ENCODE data around the gene VRK3. TPM values are rescaled to one million over a fixed set of nuclear protein-coding genes. Genes with fewer than 3 reads are reported as not detected.

VRK3 gene
- total RNA-seq, 6 donors from 2014 or later = 28.6 to 82.8 (median 38.4) TPM

DNA sequence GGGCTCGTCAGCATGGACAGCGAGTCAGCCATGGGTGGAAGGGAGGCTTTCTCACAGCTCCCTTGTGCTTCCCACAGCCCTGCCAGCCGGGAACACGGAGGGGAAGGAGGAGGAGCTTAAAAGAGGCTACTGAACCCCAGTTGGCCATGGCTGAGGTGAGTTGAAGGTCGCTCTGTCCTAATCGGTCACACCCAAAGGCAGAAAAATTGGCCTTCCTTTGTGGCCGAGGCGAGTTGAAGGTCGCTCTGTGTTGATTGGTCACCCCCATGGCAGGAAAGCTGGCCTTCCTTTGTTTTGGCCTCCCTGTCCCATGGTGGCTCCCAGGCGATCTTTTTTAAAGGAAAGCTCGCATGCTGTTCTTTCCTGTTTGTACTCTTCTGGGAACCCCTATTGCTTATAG lies 5.8 kb upstream of the VRK3 start:
- Histone ChIP-seq H3K27ac (no peak overlapping the region), H3K4me3 (no peak overlapping the region), H3K4me1 (peaks cover 10 to 19% (median 14%) of the 10 kb centered on the region in 4 donors), H3K9me3 (no peaks in the 10 kb centered on the region), H3K27me3 (no peaks in the 10 kb centered on the region), H3K36me3 (peaks cover 0 to 50% (median 25%) of the 10 kb centered on the region in 4 donors)
- TF ChIP-seq POLR2AphosphoS5 (IDR thresholded peaks at IDR 0.05) = no peak
- no peak for TF ChIP-seq POLR2A (IDR thresholded peaks at IDR 0.05)
- no peak for TF ChIP-seq EP300 (IDR thresholded peaks at IDR 0.05)
- TF ChIP-seq, protein P1, sequence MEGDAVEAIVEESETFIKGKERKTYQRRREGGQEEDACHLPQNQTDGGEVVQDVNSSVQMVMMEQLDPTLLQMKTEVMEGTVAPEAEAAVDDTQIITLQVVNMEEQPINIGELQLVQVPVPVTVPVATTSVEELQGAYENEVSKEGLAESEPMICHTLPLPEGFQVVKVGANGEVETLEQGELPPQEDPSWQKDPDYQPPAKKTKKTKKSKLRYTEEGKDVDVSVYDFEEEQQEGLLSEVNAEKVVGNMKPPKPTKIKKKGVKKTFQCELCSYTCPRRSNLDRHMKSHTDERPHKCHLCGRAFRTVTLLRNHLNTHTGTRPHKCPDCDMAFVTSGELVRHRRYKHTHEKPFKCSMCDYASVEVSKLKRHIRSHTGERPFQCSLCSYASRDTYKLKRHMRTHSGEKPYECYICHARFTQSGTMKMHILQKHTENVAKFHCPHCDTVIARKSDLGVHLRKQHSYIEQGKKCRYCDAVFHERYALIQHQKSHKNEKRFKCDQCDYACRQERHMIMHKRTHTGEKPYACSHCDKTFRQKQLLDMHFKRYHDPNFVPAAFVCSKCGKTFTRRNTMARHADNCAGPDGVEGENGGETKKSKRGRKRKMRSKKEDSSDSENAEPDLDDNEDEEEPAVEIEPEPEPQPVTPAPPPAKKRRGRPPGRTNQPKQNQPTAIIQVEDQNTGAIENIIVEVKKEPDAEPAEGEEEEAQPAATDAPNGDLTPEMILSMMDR (IDR thresholded peaks at IDR 0.05) = no peak
- WGBS, 2 donors = 72 to 82% methylated on average over 11 of the region's 11 CpGs
- DNase-seq (no peak), ATAC-seq (ENCODE audit: low FRiP score in 2 of 2) (no peak)

DNA sequence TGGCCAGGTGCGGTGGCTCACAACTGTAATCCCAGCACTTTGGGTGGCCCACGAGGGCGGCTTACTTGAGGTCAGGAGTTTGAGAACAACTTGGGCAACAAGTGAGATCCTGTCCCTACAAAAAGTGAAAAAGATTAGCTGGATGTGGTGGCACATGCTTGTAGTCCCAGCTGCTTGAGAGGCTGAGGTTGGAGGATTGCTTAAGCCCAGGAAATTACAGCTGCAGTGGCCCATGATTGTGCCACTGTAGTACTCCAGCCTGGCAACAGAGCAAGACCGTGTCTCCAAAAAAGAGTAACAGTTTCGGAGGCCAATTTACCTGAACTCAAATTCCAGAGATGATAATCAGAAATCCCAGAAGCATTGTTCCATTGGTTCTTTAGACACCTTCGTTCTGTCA lies 5.1 kb upstream of the VRK3 start:
- ATAC-seq (ENCODE audit: low FRiP score in 2 of 2) (no peak), DNase-seq (no peak)
- 68 to 90% methylated on average over 6 of the region's 6 CpGs for WGBS, 2 donors
- peaks cover 10 to 19% (median 14%) of the 10 kb centered on the region in 4 donors for H3K4me1 ChIP-seq
- H3K9me3 ChIP-seq = no peaks in the 10 kb centered on the region
- no peak overlapping the region for H3K4me3 ChIP-seq
- no peaks in the 10 kb centered on the region for H3K27me3 ChIP-seq
- no peak overlapping the region for H3K27ac ChIP-seq
- H3K36me3 ChIP-seq = peaks cover 0 to 46% (median 23%) of the 10 kb centered on the region in 4 donors
- TF ChIP-seq EP300 (IDR thresholded peaks at IDR 0.05) (no peak), POLR2AphosphoS5 (IDR thresholded peaks at IDR 0.05) (no peak), POLR2A (IDR thresholded peaks at IDR 0.05) (no peak)
- TF ChIP-seq, protein P1 (IDR thresholded peaks at IDR 0.05) = no peak

DNA sequence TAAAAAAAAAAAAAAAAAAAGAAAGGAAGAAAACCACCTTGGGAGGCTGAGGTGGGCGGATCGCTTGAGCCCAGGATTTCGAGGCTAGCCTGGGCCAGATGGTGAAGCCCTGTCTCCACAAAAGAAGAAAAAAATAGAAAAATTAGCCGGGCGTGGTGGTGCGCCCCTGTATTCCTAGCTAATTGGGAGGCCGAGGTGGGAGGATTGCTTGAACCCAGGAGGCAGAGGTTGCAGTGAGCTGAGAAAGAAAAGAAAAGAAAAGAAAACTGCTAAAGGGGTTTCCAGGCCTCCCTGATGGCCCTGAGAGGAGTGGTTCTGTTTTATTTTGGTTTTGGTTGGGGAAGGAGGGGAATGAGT lies 1.4 kb upstream of the VRK3 start:
- WGBS, 2 donors = 86 to 90% methylated on average over 7 of the region's 7 CpGs
- Histone ChIP-seq H3K9me3 (no peaks in the 10 kb centered on the region), H3K4me3 (peak overlapping the region in 3 of 4 donors; percentile 79 to 96 (median 84)), H3K27me3 (no peaks in the 10 kb centered on the region), H3K36me3 (peaks cover 0 to 10% (median 4%) of the 10 kb centered on the region in 4 donors), H3K4me1 (peaks cover 21 to 42% (median 25%) of the 10 kb centered on the region in 4 donors), H3K27ac (no peak overlapping the region)
- no peak for DNase-seq
- no peak for ATAC-seq (ENCODE audit: low FRiP score in 2 of 2)
- no peak for TF ChIP-seq POLR2AphosphoS5 (IDR thresholded peaks at IDR 0.05)
- no peak for TF ChIP-seq POLR2A (IDR thresholded peaks at IDR 0.05)
- no peak for TF ChIP-seq EP300 (IDR thresholded peaks at IDR 0.05)

DNA sequence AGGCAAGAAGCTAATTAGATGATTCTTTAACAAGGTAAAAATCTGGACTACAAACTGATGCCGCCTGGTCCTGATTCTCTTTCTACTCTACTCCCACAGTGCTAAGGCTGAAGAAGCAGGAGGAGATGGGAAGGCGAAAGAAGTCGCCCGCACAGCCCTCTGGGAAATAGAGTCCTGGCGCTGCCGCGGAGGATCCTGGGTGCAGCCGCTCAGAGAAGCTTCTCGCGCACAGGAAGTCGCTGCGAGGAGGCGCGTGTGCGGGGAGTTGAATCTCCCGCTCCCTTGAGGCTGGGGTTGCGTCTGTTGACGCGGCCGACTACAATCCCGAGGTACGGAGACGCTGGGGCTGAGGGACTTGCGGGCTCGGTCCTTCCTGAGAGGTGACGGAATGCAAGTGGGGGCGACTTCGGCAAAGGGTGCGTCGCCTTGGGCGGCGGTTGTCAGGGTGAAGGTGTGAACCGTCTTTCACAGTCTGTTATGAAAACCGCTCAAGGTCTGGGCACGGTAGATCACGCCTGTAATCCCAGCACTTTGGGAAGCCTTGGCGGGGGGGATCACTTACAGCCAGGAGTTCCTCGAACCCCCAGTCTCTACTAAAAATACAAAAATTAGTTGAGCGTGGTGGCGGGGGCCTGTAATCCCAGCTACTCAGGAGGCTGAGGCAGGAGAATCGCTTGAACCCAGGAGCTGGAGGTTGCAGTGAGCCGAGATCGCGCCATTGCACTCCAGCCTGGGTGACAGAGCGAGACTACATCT lies 800 bp upstream of the VRK3 start, which contains the start of gene ZNF473:
TSS of gene ZNF473 (plus strand) at position 212 of the 756 bp plus-strand sequence. CDS start 5,078 bp downstream, outside the sequence.
- Histone ChIP-seq H3K4me3 (peak within 1 kb of the TSS; percentile 79 to 96 (median 84)), H3K27me3 (no peaks in the 10 kb centered on the region), H3K9me3 (no peaks in the 10 kb centered on the region), H3K27ac (peak within 1 kb of the TSS; percentile 82 to 95 (median 92)), H3K4me1 (peaks cover 21 to 42% (median 25%) of the 10 kb centered on the region in 4 donors), H3K36me3 (peaks cover 0 to 5% (median 1%) of the 10 kb centered on the region in 4 donors)
- peak; percentile 94 to 97 for DNase-seq
- TF ChIP-seq, protein P1 (IDR thresholded peaks at IDR 0.05) = peak in 1 of 6 experiments; percentile 12
- TF ChIP-seq POLR2A (IDR thresholded peaks at IDR 0.05) = peak in 3 of 4 donors; percentile 38 to 56 (median 45)
- TF ChIP-seq POLR2AphosphoS5 (IDR thresholded peaks at IDR 0.05) = peak in 1 of 2 donors; percentile 87
- peak in 2 of 4 donors; percentile 4 to 55 for TF ChIP-seq EP300 (IDR thresholded peaks at IDR 0.05)
- peak; percentile 95 for ATAC-seq (ENCODE audit: low FRiP score in 2 of 2)
- WGBS, 2 donors = 11 to 26% methylated on average over 22 to 44 of the region's 45 CpGs

DNA sequence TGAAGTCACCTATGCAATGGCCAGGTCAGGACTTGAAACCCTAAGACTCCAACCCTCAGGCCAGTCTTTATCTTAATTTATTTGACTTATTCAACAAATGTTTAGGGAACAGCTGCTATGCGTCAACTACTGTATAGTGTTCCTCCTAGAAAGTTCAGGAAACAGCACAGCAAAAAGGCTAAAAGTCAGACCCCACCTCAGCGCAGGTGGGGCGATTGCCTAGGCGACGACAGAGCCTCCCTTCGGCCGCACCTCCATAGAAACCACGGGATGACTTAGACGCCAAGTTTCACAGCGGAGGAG lies 502 bp downstream of the VRK3 start:
- Histone ChIP-seq H3K4me3 (peak overlapping the region; percentile 76 to 96 (median 82)), H3K9me3 (no peaks in the 10 kb centered on the region), H3K36me3 (peaks cover 0 to 13% (median 7%) of the 10 kb centered on the region in 4 donors), H3K4me1 (peaks cover 21 to 42% (median 25%) of the 10 kb centered on the region in 4 donors), H3K27me3 (no peaks in the 10 kb centered on the region), H3K27ac (peak overlapping the region; percentile 82 to 95 (median 92))
- 1 to 2% methylated on average over 9 to 10 of the region's 10 CpGs for WGBS, 2 donors
- ATAC-seq (ENCODE audit: low FRiP score in 2 of 2) (no peak), DNase-seq (no peak)
- TF ChIP-seq POLR2AphosphoS5 (IDR thresholded peaks at IDR 0.05) (no peak), EP300 (IDR thresholded peaks at IDR 0.05) (no peak), POLR2A (IDR thresholded peaks at IDR 0.05) (no peak)
- TF ChIP-seq, protein P1 (IDR thresholded peaks at IDR 0.05) = no peak

Data from upper lobe of left lung (tissue), 6 donors.